Stimulated activated CD8-positive, alpha-beta memory T cell treated with anti-CD3 and anti-CD28 coated beads, Interleukin-7, amount 100 ng/mL, for 48 hours (primary cell): Measurements from ENCODE around the gene HORMAD2.

Source experiments
- DNase-seq, 2 donors: peaks; one replicate each; pipeline ENCODE4 v3.0.0-alpha.2; 2020; ENCODE audit warnings: low read depth in 1 of 2; ENCODE audit errors: extremely low read depth in 1 of 2

The HORMAD2 gene

GRCh38 chr22:30224161-30224857 is 144.0 kb downstream of the HORMAD2 start:
- DNase-seq = no peak

DNA sequence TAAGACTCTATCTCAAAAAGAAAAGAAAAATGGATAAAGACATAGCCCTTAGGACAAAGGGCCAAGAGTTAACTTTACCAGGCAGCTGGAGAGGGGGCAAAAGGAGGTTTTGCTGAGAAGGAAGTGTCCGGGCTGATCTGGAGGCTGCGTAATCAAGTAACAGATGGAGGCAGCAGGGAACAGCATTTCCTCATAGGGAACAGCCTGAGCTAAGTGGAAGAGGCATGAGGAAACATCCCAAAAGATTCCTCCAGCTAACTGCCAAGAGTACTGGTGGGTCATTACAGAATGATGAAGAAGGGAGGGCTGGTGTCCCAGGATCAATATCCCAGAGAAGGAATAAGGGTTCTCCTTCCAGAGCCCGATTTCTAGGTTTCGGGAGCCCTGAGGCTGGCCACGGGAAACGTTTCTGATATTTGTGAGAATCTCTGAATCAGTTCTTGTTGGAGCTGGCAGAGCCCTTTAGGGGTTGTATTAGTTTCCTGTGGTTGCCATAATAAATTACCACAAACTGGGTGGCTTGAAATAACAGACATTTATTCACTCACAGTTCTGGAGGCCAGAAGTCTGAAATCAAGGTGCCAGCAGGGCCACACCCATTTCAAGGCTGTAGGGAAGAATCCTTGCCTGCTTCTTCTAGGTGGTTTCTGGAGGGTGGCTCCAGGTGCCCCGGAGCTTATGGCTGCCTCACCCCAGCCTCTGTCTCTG is 145.1 kb downstream of the HORMAD2 start:
- no peak for DNase-seq

DNA sequence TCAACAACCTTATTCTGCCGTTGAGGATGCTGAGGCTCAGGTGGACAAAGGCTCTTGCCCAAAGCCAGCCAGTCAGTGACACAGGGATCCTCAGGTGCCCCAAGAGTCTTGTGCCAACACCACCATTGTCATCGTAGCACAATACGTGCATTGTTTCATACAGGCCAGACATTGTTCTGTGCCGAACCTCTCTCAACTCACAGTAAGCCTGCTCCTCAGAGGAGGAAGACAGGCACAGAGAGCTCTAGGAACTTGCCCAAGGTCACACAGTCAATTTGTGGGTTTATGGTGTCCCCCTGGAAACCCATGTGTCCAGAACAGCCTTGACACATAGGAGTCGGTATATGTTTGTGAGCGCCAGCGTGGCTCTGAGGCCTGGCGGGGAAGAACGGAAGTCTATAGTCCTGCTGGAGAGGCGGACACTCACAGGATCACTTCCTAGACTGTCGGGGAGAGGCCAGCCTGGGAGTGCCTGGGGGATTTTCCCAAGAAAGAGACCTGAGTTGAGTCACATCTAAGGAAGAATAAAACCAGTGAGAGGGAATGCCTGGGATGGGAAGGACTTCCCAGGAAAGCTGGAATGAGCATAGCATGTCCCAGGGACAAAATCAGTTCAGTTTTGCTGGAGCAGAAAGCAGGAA is 146.0 kb downstream of the HORMAD2 start:
- DNase-seq = no peak
